GM18951 (cell line): ENCODE results near the gene TMEM94.
"Not testable (repeated sequence)": the region's sequence is repeated elsewhere in the genome, so short reads cannot be mapped to it uniquely, and the experiment has no call there.

Experiments
- POLR2A ChIP-seq: IDR thresholded peaks from 4 replicates; pipeline ENCODE4 v1.6.1; 2011; ENCODE audit warnings: mild to moderate bottlenecking; ENCODE audit not compliant: insufficient read length, insufficient read depth; ENCODE audit errors: extremely low read depth
- in situ Hi-C: fragments of 300-500 bp; cut with MboI; formaldehyde crosslinking; loops from one replicate; pipeline ENCODE4 v1.12.0; 2022; ENCODE audit warnings: low sequenced_read_pairs, mixed read lengths, inconsistent platforms; ENCODE audit not compliant: unreplicated experiment

The TMEM94 gene

GRCh38 chr17:75476752-75477489, 20.5 kb downstream of the TMEM94 start:
- in situ Hi-C loops = no loop called here
- TF ChIP-seq POLR2A = no peak

GRCh38 chr17:75477490-75477862, 21.0 kb downstream of the TMEM94 start:
- in situ Hi-C loops = not testable (repeated sequence)

DNA sequence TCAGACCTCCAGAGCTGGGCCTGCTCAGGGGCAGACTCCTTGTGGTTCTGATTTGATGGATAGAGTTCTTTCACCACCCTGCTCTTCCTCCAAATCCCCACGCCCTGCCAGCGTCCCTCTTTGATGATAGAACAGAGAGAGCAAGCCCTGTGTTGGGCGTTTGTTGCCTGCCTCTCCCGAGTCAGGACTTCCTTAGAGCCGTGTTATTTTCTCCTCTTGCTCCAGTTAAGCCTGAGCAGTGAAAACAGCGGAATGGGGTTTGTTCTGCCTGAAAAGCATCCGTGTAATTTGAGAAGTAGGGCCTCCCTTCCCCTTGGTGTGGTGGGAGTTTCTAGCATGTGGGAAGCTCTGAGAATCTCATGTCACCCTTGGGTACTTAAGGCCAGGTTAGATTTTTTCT, 22.1 kb downstream of the TMEM94 start:
- in situ Hi-C loops = no loop called here
- no peak for TF ChIP-seq POLR2A

DNA sequence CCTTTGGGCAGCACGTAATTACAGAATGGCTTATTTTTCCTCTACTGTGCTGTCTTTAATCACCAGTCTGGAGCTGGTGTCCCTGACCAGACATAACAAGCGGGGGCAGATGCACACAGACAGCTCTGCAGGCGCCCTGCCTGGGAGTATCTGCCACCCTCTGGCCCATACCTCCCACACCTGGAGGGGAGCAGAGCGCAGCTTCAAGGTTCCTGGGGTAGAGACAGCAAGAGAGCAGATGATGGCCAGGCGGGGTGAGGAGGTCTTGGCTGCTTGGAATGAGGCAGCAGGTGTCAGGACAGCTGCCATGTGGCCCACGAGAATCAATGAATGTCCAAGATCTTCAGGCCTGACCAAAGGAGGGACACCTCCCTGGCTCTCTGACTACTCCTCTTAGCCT, 23.8 kb downstream of the TMEM94 start:
- TF ChIP-seq POLR2A = no peak
- in situ Hi-C loops = no loop called here

DNA sequence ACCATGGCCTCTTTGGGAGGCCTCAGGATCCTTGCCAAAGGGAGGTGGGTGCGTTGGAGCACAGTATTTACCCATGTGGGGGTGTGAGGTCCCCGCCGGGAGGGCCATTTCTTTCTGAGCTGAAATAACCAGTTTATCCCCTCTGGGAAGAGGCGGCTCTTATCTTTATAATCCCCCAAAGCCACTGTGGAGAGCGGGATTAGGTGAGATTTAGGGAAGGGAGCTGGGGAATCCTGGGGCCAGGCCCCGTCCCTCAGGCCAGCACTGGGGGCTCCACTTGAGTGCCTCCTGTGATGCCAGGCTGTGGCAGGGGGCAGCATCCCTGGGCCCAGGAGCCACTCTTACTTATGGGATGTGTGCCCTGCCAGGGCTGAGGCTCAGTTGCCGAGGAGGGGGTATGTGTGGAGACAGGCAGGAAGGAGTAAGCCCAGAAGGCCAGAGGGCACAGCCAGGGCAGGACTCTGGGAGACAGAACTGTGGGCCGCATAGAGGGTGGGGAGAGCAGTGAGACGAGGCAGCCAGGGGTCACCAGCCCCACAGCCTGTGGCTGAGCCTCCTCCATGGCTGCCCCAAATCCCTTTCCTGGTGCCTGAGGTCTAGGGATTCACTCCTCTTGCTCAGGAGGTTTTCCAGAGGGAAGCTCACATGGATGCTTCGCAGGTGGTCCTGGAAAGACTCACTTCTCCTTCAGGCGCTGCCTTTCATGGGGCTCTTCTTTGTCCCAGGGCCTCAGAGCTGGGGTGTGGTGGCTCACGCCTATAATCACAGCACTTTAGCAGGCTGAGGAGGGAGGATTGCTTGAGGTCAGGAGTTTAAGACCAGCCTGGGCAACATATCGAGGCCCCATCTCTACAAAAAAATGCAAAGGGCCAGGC, 25.0 kb downstream of the TMEM94 start:
- in situ Hi-C loops = no loop called here
- no peak for TF ChIP-seq POLR2A

GRCh38 chr17:75482098-75482942, 25.9 kb downstream of the TMEM94 start:
- in situ Hi-C loops = no loop called here
- no peak for TF ChIP-seq POLR2A

GRCh38 chr17:75485688-75486087, 29.3 kb downstream of the TMEM94 start:
- in situ Hi-C loops = no loop called here
- TF ChIP-seq POLR2A = no peak

GRCh38 chr17:75486151-75486550, 29.7 kb downstream of the TMEM94 start:
- in situ Hi-C loops = no loop called here
- TF ChIP-seq POLR2A = no peak

DNA sequence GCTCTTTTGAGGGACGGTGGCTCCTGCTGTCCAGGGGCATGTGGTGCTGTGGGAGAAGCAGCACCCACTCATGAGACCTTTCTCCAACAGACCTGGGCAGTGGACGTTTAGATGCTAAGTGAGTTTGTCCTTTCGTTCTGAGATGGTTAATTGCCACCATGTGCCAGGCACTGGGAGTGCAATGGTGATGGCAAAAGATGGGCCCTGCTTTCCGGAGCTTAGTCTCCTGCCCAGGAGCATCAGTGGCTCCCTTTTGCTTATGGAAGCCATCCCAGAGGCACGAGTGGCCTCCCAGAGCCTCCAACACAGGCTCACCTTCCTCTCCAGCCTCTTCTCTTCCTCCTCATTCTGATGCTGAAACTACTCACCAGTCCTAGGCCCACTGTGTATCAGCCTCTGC, 30.5 kb downstream of the TMEM94 start:
- in situ Hi-C loops = no loop called here
- TF ChIP-seq POLR2A = no peak

DNA sequence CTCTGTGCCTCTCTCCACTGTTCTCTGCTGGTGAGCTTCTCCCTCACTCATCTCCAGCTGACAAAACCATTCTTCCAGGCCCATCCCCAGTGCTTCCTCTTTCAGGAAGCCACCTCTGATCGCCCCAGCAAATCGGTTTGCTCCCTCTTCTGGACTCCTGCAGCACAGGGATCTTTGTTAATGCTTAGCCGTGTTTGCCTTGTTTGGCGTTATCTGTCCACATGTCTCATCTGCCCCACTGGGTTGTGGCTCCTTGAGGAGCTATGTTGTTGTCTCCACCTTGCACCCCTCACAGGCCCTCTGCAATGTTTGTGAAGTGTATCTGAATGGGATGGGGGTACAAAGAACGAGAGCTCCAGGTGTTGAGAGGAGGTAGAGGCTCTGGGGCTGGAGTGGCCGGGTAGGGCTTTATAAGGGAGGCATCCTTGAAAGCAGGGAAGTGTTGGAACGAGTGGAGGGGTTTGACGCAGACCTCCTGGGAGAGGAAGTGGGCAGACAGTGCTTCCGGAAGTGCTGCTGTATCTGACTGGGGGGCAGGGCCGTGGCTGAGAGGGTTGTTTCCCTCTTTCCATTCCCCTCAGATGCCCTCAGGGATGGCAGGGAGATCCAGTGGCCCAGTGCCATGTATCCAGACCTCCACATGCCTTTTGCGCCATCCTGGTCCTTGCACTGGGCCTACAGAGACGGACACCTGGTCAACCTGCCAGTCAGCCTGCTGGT, 31.1 kb downstream of the TMEM94 start:
- no peak for TF ChIP-seq POLR2A
- in situ Hi-C loops = no loop called here

DNA sequence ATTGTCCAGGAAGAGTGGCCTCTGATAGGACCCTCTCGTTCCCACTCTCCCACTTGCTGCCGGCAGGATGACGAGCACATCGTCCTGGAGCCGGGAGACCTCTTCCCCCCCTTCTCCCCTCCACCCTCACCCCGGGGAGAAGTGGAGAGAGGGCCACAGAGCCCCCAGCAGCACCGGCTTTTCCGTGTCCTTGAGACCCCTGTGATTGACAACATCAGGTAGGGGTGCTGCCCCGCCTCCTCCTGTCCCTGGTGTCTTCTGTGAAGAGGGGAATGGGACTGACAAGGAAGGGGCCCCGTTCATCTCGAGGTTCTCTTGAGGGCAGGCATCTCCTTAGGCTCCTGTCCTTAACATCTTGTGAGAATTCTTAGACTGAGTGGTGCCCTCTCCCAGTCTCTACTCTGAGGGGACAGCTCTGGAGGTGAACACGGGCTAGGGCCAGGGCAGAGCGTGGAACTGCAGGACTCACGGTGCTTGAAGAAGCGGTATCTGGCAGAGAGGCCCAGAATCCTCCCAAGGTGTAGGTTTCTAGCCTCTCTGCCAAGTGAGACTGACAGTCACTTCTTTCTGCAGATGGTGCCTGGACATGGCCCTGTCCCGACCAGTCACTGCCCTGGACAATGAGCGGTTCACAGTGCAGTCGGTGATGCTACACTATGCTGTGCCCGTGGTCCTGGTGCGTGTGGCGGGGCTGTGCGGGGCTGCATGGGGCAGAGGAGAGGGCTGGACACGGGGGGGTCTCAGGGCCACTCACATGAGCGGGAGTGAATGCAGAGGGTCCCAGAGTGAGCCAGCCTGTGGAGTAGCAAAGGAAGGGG, 32.5 kb downstream of the TMEM94 start:
- in situ Hi-C loops = no loop called here

DNA sequence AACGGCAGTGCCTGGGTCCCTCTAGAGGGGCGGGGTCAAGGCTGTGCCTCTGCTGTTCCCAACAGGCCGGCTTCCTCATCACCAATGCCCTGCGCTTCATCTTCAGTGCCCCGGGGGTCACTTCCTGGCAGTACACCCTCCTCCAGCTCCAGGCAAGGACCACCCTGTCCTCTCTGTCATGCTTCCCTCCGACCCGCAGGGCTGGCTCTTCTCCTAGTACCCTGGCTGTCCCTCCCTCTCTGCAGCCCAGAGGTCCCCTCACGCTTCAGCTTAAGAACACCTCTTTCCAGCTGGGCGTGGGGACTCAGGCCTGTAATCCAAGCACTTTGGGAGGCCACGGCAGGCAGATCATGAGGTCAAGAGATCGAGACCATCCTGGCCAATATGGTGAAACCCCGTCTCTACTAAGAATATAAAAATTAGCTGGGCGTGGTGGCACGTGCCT, 33.1 kb downstream of the TMEM94 start:
- in situ Hi-C loops = no loop called here
- no peak for TF ChIP-seq POLR2A

More for the DNA sequence above, 32.5 kb downstream of the TMEM94 start:
- no peak for TF ChIP-seq POLR2A

- in situ Hi-C loops = no loop called here
- TF ChIP-seq POLR2A = no peak
Measured at GRCh38 chr17:75490173-75490743, 33.8 kb downstream of the TMEM94 start.
